GM21717 (cell line): Measurements from ENCODE around the gene ZNF485.

Experiments used
- ATAC-seq: cut with Tn5 transposase; IDR thresholded peaks from one replicate; pipeline ENCODE4 v1.9.1; 2021; ENCODE audit warnings: mild to moderate bottlenecking, moderate library complexity; ENCODE audit not compliant: unreplicated experiment

Gene ZNF485

GRCh38 chr10:43667317-43667731 is 61.1 kb downstream of the ZNF485 start:
- no peak for ATAC-seq
